ENCODE data around the gene MT1B.

Gene MT1B

GRCh38 chr16:56609463-56609921 is 42.2 kb upstream of the MT1B start:
- Histone ChIP-seq H3K4me3 (ENCODE audit: low read depth, low read length) (peak overlapping the region; percentile 63), H3K27me3 (no peaks in the 10 kb centered on the region), H3K4me1 (peaks cover 3% of the 10 kb centered on the region; the same call in 1 of the 2 replicates), H3K36me3 (no peaks in the 10 kb centered on the region), H3K9me3 (no peaks in the 10 kb centered on the region)
- no peak for TF ChIP-seq CTCF (IDR thresholded peaks at IDR 0.05; ENCODE audit: low read depth, low read length)
- DNase-seq: peak; percentile 64

GRCh38 chr16:56610017-56610608 is 41.6 kb upstream of the MT1B start:
- no peaks in the 10 kb centered on the region for H3K36me3 ChIP-seq
- H3K4me3 ChIP-seq (ENCODE audit: low read depth, low read length): no peak overlapping the region; the same call in 1 of the 2 replicates
- H3K27me3 ChIP-seq: no peaks in the 10 kb centered on the region
- H3K9me3 ChIP-seq: no peaks in the 10 kb centered on the region
- TF ChIP-seq CTCF (IDR thresholded peaks at IDR 0.05; ENCODE audit: low read depth, low read length): no peak
- H3K4me1 ChIP-seq: peaks cover 3% of the 10 kb centered on the region; the same call in 1 of the 2 replicates
- no peak for DNase-seq

- TF ChIP-seq CTCF (IDR thresholded peaks at IDR 0.05; ENCODE audit: low read depth, low read length): no peak
- Histone ChIP-seq H3K9me3 (no peaks in the 10 kb centered on the region), H3K27me3 (no peaks in the 10 kb centered on the region), H3K4me3 (ENCODE audit: low read depth, low read length) (no peak overlapping the region), H3K4me1 (peaks cover 3% of the 10 kb centered on the region; the same call in 1 of the 2 replicates), H3K36me3 (no peaks in the 10 kb centered on the region)
- no peak for DNase-seq
Observed at GRCh38 chr16:56610609-56611111, 41.0 kb upstream of the MT1B start.

- Histone ChIP-seq H3K4me3 (ENCODE audit: low read depth, low read length) (no peak overlapping the region), H3K36me3 (no peaks in the 10 kb centered on the region), H3K9me3 (no peaks in the 10 kb centered on the region), H3K4me1 (peaks cover 3% of the 10 kb centered on the region; the same call in 1 of the 2 replicates), H3K27me3 (no peaks in the 10 kb centered on the region)
- TF ChIP-seq CTCF (IDR thresholded peaks at IDR 0.05; ENCODE audit: low read depth, low read length): no peak
- no peak for DNase-seq
Observed at GRCh38 chr16:56611281-56611833, 40.3 kb upstream of the MT1B start.

GRCh38 chr16:56613706-56614105 is 38.0 kb upstream of the MT1B start:
- no peak for DNase-seq

More at GRCh38 chr16:56613706-56614105, 38.0 kb upstream of the MT1B start:
- H3K9me3 ChIP-seq: no peaks in the 10 kb centered on the region
- H3K4me1 ChIP-seq: no peaks in the 10 kb centered on the region
- TF ChIP-seq CTCF (IDR thresholded peaks at IDR 0.05; ENCODE audit: low read depth, low read length): no peak
- H3K27me3 ChIP-seq: no peaks in the 10 kb centered on the region
- no peaks in the 10 kb centered on the region for H3K36me3 ChIP-seq
- no peak overlapping the region for H3K4me3 ChIP-seq (ENCODE audit: low read depth, low read length)
